Epithelial cell of esophagus (primary cell): ENCODE data around the gene SMARCA4.

Experiments used
- DNase-seq: peaks from one replicate; pipeline ENCODE4 v3.0.0; 2010; ENCODE audit warnings: low read depth
- H3K4me3 ChIP-seq: 2 replicates; pipeline ENCODE4 v1.5.1; 2011; ENCODE audit warnings: mild to moderate bottlenecking, low read length, control low read depth
- CTCF ChIP-seq: IDR thresholded peaks from 2 replicates; pipeline ENCODE4 v1.5.1; 2011; ENCODE audit warnings: low read depth, mild to moderate bottlenecking, low read length, control low read depth, inconsistent platforms; ENCODE audit not compliant: insufficient read depth; ENCODE audit errors: missing control alignments

SMARCA4 gene

GRCh38 chr19:11034449-11035213 is 73.8 kb downstream of the SMARCA4 start:
- no peak for TF ChIP-seq CTCF
- no peak overlapping the region for H3K4me3 ChIP-seq
- no peak for DNase-seq

- DNase-seq: peak; percentile 94
- no peak overlapping the region for H3K4me3 ChIP-seq
- peak; percentile 95 for TF ChIP-seq CTCF
Observed at GRCh38 chr19:11035441-11036377, 74.9 kb downstream of the SMARCA4 start.

- TF ChIP-seq CTCF: no peak
- no peak overlapping the region for H3K4me3 ChIP-seq
- no peak for DNase-seq
Observed at GRCh38 chr19:11038511-11038910, 77.7 kb downstream of the SMARCA4 start.

DNA sequence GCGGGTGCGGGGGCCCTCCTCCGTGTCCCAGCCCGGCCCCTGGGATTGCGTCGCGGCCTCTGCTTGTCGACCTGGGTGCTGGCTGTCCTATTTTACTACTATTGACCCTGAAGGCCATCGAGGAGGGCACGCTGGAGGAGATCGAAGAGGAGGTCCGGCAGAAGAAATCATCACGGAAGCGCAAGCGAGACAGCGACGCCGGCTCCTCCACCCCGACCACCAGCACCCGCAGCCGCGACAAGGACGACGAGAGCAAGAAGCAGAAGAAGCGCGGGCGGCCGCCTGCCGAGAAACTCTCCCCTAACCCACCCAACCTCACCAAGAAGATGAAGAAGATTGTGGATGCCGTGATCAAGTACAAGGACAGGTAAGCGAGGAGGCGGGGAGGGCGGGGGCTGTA is 80.4 kb downstream of the SMARCA4 start:
- no peak for TF ChIP-seq CTCF
- DNase-seq: no peak
- H3K4me3 ChIP-seq: no peak overlapping the region

- no peak for TF ChIP-seq CTCF
- no peak overlapping the region for H3K4me3 ChIP-seq
- peak; percentile 10 for DNase-seq
Observed at GRCh38 chr19:11041966-11042627, 81.3 kb downstream of the SMARCA4 start.

GRCh38 chr19:11044431-11044830 is 83.6 kb downstream of the SMARCA4 start:
- no peak overlapping the region for H3K4me3 ChIP-seq
- DNase-seq: no peak
- no peak for TF ChIP-seq CTCF
